Right cardiac atrium (tissue), 5 donors: ENCODE data around the gene DCST1. TPM values are rescaled to one million over a fixed set of nuclear protein-coding genes. Genes with fewer than 3 reads are reported as not detected.
"Not testable (repeated sequence)": the region's sequence is repeated elsewhere in the genome, so short reads cannot be mapped to it uniquely, and the experiment has no call there.

Experiments used
- ATAC-seq, 2 donors: fragments of 200-7000 bp; cut with Tn5 transposase; one replicate each; pipeline versions ENCODE4 v1.8.0 to v1.9.1; 2020; ENCODE audit warnings: moderate library complexity in 2 of 2, mild to moderate bottlenecking in 1 of 2
- DNase-seq, 3 donors: peaks; one replicate each; pipeline ENCODE4 v3.0.0-alpha.2; 2020
- H3K27ac ChIP-seq: one replicate; pipeline ENCODE4 v1.5.1; 2013; ENCODE audit warnings: mild to moderate bottlenecking, low read length, control low read depth, moderate library complexity
- H3K27me3 ChIP-seq: one replicate; pipeline ENCODE4 v1.6.1; 2013; ENCODE audit not compliant: control insufficient read depth, insufficient read depth
- H3K4me1 ChIP-seq: one replicate; pipeline ENCODE4 v1.6.1; 2013; ENCODE audit warnings: low read length; ENCODE audit not compliant: control insufficient read depth, insufficient read depth
- H3K4me3 ChIP-seq: one replicate; pipeline ENCODE4 v1.5.1; 2013; ENCODE audit warnings: low read length, control low read depth
- H3K9me3 ChIP-seq: one replicate; pipeline ENCODE4 v1.6.1; 2013; ENCODE audit warnings: low read length; ENCODE audit not compliant: control insufficient read depth
- WGBS: extraction: QIAGEN DNeasy Blood & Tissue Kit; methylation state at CpG from one replicate; pipeline ENCODE4 v1.1.7; 2013; 5-methylcytosine and 5-hydroxymethylcytosine counted together
- intact Hi-C, 4 donors: fragments of 100-400 bp; cut with DNase I; formaldehyde crosslinking; loops; one replicate each; pipeline versions ENCODE4 v1.11.0 to v1.14.0; 2022 to 2023
- polyA plus RNA-seq: library from polyadenylated mRNA; stranded (reverse); fragments of 200-250 nt; gene quantifications from one replicate; pipeline ENCODE4 v1.2.3, GENCODE V29; 2013
- total RNA-seq, 4 donors: library from RNA; stranded (reverse); fragmentation: NEBNext Ultra II Directional; extraction: Animal tissue kit (Norgen Biotek cat#: 25700); gene quantifications; one replicate each; pipeline ENCODE4 v1.2.1, GENCODE V29; 2021
- donor health status: healthy with polysubstance abuse.
- donor health status: DM: no; HTN: yes; CAD: no.
- donor health status: DM: no; HTN: no; CAD: no.
- donor health status: DM: no; HTN: yes; CAD: no; lungs with severe emphysema.
- donor health status: DM: yes; HTN: yes; CAD: no.

DCST1 gene
- total and polyA plus RNA-seq, 5 donors: not detected

DNA sequence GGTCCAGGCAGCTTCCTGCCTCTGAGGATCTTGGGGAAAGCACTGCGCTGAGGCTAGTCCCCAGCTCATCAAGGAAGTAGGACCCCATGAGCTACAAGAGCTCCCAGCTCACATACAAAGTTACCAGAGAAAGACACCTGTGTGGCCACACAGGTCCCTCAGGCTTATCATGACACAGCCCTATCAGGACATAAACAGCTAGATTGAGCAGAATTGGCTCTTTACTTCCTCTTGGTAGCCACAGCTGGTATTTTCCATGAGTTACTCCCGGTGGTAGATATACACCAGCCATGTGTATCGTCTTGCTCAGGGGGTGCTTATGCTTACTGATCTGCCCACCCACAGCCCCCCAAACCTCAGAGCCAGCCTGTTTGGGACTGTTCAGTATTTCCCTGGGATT is 39.0 kb upstream of the DCST1 start:
- H3K27me3 ChIP-seq: no peaks in the 10 kb centered on the region
- ATAC-seq (no peak), DNase-seq (peak in 1 of 3 donors; percentile 12)
- WGBS: 69% methylated on average over 3 of the region's 3 CpGs
- no peak overlapping the region for H3K4me3 ChIP-seq
- intact Hi-C loops: no loop called here
- H3K9me3 ChIP-seq: no peaks in the 10 kb centered on the region
- H3K27ac ChIP-seq: no peak overlapping the region
- H3K4me1 ChIP-seq: peaks cover 3% of the 10 kb centered on the region

DNA sequence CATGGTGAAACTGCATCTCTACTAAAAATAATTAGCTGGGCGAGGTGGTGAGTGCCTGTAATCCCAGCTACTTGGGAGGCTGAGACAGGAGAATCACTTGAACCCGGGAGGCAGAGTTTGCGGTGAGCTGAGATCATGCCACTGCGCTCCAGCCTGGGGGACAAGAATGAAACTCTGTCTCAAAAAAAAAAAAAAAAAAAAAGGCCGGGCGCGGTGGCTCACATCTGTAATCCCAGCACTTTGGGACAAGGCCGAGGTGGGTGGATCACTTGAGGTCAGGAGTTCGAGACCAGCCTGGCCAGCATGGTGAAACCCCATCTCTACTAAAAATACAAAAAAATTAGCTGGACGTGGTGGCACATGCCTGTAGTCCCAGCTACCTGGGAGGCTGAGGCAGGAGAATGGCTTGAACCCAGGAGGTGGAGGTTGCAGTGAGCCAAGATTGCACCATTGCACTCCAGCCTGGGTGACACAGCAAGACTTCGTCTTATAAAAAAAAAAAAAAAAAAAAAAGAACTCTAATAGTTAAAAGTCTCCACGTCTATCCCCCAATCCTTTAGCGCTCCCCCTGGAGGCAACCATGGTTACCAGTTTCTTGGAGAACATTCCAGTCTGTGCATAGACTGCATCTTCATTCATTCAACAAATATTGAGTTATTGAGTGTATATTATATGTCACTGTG is 38.2 kb upstream of the DCST1 start:
- ATAC-seq, intact Hi-C loops, H3K4me3 ChIP-seq, H3K9me3 ChIP-seq, H3K27ac ChIP-seq, H3K27me3 ChIP-seq, H3K4me1 ChIP-seq: not testable (repeated sequence)
- peak; percentile 70 to 76 (median 71) for DNase-seq
- WGBS: 60% methylated on average over 12 of the region's 13 CpGs

DNA sequence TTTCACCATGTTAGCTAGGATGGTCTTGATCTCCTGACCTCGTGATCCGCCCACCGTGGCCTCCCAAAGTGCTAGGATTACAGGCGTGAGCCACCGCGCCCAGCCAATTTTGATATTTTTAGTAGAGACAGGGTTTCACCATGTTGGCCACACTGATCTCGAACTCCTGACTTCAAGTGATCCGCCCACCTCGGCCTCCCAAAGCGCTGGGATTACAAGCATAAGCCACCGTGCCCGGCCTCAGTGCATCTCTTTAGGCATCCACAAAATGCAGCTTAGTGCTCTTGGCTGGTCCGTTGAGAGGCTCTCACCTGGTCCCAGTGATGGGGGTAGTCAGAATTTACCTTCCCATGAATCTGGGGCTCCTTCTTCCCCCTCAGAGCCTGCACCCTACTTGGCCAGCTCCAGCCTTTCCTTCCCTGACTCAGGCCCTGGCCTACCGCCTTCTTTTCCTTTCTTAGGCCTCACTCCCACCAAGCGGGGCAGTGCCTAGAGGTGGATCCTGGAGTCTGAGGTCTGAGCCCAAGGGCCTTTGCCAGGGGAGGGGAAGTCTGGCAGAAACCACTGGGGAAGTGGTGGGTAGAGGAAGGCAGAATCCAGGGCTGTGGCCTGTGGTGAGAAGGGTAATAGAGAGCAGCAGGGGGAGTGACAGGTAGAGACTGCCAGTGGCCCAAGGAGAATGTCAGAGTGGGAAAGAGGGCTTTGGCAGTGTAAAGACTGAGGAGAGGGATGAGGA is 36.5 kb upstream of the DCST1 start:
- H3K4me1 ChIP-seq: peaks cover 5% of the 10 kb centered on the region
- H3K27ac ChIP-seq: no peak overlapping the region
- no peak overlapping the region for H3K4me3 ChIP-seq
- no peaks in the 10 kb centered on the region for H3K27me3 ChIP-seq
- 85% methylated on average over 15 of the region's 15 CpGs for WGBS
- ATAC-seq (no peak), DNase-seq (peak in 2 of 3 donors; percentile 39 to 50)
- intact Hi-C loops: no loop called here
- no peaks in the 10 kb centered on the region for H3K9me3 ChIP-seq

DNA sequence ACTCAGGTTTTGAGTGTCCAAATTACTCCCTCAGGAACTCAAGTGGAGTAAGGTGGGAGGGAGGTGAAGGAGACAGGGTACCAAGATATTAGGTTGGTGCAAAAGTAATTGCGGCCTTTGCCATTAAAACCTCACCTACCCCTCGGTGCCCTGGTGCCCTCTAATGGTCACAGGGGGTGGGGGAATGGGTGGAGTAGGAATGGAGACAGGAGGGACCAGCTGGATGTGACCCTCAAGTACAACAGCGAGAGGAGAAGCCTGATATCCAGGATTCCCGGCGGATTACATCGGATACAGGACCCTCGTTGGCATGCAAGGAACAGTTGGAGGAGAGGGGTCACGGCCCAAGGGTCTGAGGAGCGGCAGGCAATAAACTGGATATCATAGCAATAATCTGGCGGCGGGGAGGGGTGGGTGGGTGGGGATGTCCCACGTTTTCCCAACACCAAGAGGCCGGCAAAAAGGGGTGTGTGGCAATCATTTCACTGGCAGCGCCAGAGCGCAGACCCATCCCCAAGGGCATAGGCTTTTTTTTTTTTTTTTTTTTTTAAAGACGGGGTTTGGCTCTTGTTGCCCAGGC is 35.3 kb upstream of the DCST1 start:
- no peaks in the 10 kb centered on the region for H3K27me3 ChIP-seq
- peaks cover 5% of the 10 kb centered on the region for H3K4me1 ChIP-seq
- H3K9me3 ChIP-seq: no peaks in the 10 kb centered on the region
- peak in 2 of 3 donors; percentile 23 to 52 for DNase-seq
- intact Hi-C loops: no loop called here
- 76% methylated on average over 16 of the region's 16 CpGs for WGBS
- no peak overlapping the region for H3K4me3 ChIP-seq
- no peak overlapping the region for H3K27ac ChIP-seq
- ATAC-seq: no peak

DNA sequence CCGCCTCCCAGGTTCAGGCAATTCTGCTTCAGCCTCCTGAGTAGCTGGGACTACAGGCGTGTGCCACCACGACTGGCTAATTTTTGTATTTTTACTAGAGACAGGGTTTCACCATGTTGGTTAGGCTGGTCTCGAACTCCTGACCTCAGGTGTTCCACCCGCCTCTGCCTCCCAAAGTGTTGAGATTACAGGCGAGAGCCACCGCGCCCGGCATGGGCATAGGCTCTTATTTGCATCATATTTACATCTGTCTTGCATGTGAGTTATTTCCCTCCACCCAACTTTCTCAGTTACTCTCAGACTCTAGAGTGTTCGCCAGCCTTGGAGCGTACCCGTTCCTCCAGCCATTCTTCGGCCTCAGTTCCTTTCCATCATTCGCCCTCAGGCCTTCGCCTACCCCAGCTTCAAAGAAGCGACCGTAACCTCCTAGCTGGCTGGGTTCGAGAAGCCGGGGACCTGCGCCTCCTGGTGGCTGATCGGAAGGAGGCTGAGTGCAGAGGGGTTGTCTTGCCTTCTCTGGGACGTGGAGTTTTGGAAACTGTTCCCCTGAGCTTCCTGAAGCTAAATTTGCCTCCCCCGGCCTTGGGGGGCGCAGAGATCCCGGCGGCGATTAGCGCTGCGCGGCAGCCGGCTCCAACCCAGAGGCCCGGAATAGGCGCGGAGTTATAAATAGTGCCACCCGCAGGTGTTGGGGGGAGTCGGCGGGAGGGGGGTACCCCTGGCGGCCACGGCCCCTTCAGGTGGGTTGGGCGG is 34.6 kb upstream of the DCST1 start:
- DNase-seq: peak; percentile 76 to 89 (median 89)
- H3K27me3 ChIP-seq: no peaks in the 10 kb centered on the region
- H3K4me3 ChIP-seq: peak overlapping the region; percentile 87
- ATAC-seq: no peak
- intact Hi-C loops: no loop called here
- H3K27ac ChIP-seq: peak overlapping the region; percentile 30
- 11% methylated on average over 40 of the region's 40 CpGs for WGBS
- peaks cover 5% of the 10 kb centered on the region for H3K4me1 ChIP-seq
- H3K9me3 ChIP-seq: no peaks in the 10 kb centered on the region

DNA sequence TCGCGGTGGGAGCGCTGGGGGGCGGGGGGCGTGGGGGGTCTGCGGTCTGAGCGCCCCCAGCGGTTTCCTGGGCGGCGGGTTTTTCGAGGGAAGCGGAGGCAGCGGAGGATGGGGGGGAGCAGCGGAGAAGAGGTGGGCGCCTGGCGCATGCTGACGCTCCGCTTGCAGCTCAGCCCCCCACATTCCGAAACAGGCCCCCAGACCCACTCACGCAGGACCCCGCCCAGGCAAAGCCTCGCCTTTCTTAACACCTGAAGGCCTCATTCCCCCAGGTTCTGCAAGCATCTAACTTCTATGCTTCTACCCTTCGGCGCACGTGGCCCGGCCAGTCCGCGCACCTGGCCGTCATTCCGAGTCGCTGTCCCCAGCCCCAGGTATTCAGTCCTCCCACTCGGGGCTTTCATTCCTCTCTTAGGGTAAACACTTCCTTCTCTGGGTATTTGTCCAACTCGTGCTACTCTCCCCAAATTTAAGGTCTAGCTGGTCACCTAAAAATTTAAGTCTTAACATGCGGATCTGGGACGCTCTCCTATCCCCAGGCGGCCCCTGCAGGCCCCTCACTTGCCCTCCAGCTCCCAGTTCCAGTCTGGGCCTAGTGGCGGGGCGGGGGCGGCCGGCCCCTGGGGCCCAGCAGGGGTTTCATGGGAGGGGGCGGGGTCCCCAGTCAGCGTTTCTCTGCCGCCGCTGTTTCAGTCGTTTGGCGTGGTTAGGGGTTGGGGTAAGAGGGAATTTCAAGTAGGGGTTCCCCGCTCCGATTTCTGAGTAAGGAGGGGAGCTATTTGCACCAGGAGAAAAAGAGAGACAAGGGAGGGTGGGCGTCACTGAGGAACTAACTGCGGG is 33.8 kb upstream of the DCST1 start:
- Histone ChIP-seq H3K27ac (peak overlapping the region; percentile 90), H3K4me1 (peaks cover 11% of the 10 kb centered on the region), H3K27me3 (no peaks in the 10 kb centered on the region), H3K4me3 (peak overlapping the region; percentile 87), H3K9me3 (no peaks in the 10 kb centered on the region)
- peak; percentile 27 to 71 (median 58) for DNase-seq
- WGBS: 1% methylated on average over 50 of the region's 50 CpGs
- no peak for ATAC-seq
- intact Hi-C loops: no loop called here

DNA sequence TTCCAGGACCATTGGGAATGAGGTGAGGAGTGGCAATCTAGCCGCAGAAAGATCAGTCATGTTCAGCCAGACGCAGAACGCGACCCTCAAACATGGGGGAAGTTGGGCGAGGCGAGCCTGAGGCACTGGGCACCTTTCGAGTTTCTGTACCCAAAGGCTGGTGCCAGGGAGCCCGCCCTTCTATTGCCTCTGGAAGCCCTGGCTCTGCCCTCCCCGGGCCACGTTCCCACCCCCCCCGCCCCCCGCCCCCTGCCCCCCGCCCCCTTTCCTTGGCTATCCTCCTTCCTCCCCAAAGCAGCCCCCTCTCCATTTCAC is 33.3 kb upstream of the DCST1 start:
- Histone ChIP-seq H3K9me3 (no peaks in the 10 kb centered on the region), H3K4me1 (peaks cover 13% of the 10 kb centered on the region), H3K27ac (peak overlapping the region; percentile 90), H3K27me3 (no peaks in the 10 kb centered on the region), H3K4me3 (peak overlapping the region; percentile 87)
- ATAC-seq: no peak
- peak; percentile 38 to 80 (median 76) for DNase-seq
- WGBS: 0% methylated on average over 13 of the region's 13 CpGs
- intact Hi-C loops: no loop called here

DNA sequence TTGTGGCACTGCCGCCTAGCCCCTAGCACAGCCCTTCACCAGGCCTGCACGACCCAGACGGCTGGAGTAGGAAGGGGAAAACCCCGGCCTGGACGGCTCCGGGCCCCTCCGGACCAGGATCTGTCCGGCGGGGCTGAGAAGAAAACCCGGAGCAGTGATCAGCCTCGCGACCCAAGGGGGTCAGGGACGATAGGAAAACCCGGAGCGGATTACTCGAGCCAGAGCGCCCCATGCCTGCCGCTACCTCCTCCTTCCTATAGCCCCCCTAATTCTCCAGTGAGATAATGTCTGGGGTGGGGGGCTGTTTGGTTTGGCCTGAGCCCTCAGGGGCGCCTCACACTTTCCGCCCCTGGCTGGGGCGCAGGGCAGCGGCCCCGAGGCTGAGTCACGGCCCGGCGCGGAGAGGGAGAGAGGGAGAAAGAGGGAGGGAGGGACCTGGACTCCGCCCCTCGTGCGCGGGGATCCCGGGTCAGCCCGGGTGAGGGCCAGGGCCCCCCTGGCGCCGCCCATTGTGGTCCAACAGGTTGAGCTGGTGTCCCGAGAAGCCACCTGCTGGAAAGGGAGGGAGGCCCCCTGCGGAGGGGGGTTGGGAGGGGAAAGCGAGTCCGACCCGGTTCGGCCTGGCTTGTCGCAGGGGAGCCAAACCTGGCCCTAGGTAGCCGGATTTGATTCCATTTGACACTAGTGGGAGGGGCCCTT is 32.7 kb upstream of the DCST1 start:
- intact Hi-C loops: no loop called here

DNA sequence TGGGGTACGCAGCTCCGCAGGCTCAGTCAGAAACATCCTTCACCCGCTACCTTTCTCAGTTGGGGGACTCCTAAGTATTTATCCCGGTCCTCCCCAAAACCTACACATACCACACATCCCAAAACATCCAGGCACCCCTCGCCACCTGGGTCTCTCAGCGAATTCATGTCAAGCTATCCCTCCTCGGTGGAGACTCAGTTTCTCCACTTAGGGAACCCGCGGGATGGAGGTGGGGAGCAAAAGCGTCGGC is 32.3 kb upstream of the DCST1 start:
- Histone ChIP-seq H3K9me3 (no peaks in the 10 kb centered on the region), H3K4me1 (peaks cover 19% of the 10 kb centered on the region), H3K4me3 (peak overlapping the region; percentile 87), H3K27me3 (no peaks in the 10 kb centered on the region), H3K27ac (peak overlapping the region; percentile 73)
- ATAC-seq (no peak), DNase-seq (no peak)
- WGBS: under 1% methylated on average over 11 of the region's 11 CpGs
- intact Hi-C loops: no loop called here

More for the DNA sequence above, 32.7 kb upstream of the DCST1 start:
- H3K27ac ChIP-seq: peak overlapping the region; percentile 73
- DNase-seq: peak; percentile 89 to 95 (median 93)
- peak; percentile 65 to 71 for ATAC-seq
- peaks cover 14% of the 10 kb centered on the region for H3K4me1 ChIP-seq
- no peaks in the 10 kb centered on the region for H3K27me3 ChIP-seq
- H3K4me3 ChIP-seq: peak overlapping the region; percentile 87
- WGBS: under 1% methylated on average over 43 of the region's 43 CpGs
- H3K9me3 ChIP-seq: no peaks in the 10 kb centered on the region
